ENCODE data around the gene NCF2. TPM values are rescaled to one million over a fixed set of nuclear protein-coding genes. Genes with fewer than 3 reads are reported as not detected.

NCF2 gene
- total RNA-seq, 1 experiment from 2014 or later = 31.3 TPM

GRCh38 chr1:183636783-183637182 lies 46.5 kb upstream of the NCF2 start:
- ChIA-PET CTCF (no interaction called here), POLR2A (ENCODE audit: unreplicated experiment) (interaction anchor here (0.6 to 0.7 kb wide), 2 partner anchors 416 to 1749 kb away, joined by 3 read pairs; no protein-coding TSS in a partner anchor)
- H3K27ac ChIP-seq (ENCODE audit: low read length) = no peak overlapping the region
- no peaks in the 10 kb centered on the region for H3K27me3 ChIP-seq (ENCODE audit: low read length)
- H3K4me1 ChIP-seq (ENCODE audit: insufficient read depth, low read length) = peaks cover 20% of the 10 kb centered on the region
- no peaks in the 10 kb centered on the region for H3K9me2 ChIP-seq (replicated peaks; ENCODE audit: low read length)
- peaks cover 37% of the 10 kb centered on the region for H3K79me2 ChIP-seq (ENCODE audit: low read length)
- H3K36me3 ChIP-seq (ENCODE audit: low read depth, low read length) = peaks cover 6% of the 10 kb centered on the region; the same call in 1 of the 2 replicates
- no TSS peak for BruUV-seq (replicated peaks)
- peak overlapping the region; percentile 99 for H3K4me2 ChIP-seq (ENCODE audit: low read length)
- DNase-seq (no peak), ATAC-seq (no peak)
- H3F3A ChIP-seq (ENCODE audit: low read length, unreplicated experiment) = no peaks in the 10 kb centered on the region
- no peak overlapping the region for H3K9ac ChIP-seq (ENCODE audit: low read length)
- intact Hi-C loops (cut with micrococcal nuclease) = no loop called here
- TF ChIP-seq EZH2phosphoT487 (IDR thresholded peaks at IDR 0.05; ENCODE audit: borderline replicate concordance, low read length) (no peak), EZH2 (IDR thresholded peaks at IDR 0.05; ENCODE audit: low read length, unreplicated experiment) (no peak)
- TF ChIP-seq, protein P1, sequence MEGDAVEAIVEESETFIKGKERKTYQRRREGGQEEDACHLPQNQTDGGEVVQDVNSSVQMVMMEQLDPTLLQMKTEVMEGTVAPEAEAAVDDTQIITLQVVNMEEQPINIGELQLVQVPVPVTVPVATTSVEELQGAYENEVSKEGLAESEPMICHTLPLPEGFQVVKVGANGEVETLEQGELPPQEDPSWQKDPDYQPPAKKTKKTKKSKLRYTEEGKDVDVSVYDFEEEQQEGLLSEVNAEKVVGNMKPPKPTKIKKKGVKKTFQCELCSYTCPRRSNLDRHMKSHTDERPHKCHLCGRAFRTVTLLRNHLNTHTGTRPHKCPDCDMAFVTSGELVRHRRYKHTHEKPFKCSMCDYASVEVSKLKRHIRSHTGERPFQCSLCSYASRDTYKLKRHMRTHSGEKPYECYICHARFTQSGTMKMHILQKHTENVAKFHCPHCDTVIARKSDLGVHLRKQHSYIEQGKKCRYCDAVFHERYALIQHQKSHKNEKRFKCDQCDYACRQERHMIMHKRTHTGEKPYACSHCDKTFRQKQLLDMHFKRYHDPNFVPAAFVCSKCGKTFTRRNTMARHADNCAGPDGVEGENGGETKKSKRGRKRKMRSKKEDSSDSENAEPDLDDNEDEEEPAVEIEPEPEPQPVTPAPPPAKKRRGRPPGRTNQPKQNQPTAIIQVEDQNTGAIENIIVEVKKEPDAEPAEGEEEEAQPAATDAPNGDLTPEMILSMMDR (conservative IDR thresholded peaks at IDR 0.05; ENCODE audit: low read depth, low read length) = no peak
- peak overlapping the region; percentile 93; the same call in 1 of the 2 replicates for H3K4me3 ChIP-seq (ENCODE audit: low read length)
- H2AFZ ChIP-seq (ENCODE audit: low read length) = peak overlapping the region; percentile 99; the same call in 1 of the 2 replicates
- no peaks in the 10 kb centered on the region for H3K9me3 ChIP-seq (ENCODE audit: low read length)
- peaks cover 8% of the 10 kb centered on the region for H4K20me1 ChIP-seq (ENCODE audit: low read length)

DNA sequence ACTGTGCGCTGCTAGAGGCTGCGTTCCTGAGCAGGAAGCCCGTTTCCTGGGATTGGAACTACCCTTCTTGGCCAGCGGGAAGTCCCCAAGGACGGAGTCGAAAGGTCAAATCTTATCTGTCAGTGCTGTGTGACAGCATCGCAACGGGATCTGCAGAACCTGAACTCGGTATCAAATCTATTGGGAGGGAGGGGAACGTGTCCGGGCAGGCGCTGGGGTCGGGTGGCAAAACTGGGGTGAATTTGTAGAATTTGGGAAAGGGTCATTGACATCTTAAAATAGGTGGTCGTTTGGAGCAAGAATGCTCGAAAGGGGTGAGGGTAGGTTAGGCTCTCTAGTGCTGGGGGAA lies 46.0 kb upstream of the NCF2 start:
- Histone ChIP-seq H3K79me2 (ENCODE audit: low read length) (peaks cover 39% of the 10 kb centered on the region), H3K9ac (ENCODE audit: low read length) (no peak overlapping the region)
- intact Hi-C loops (cut with micrococcal nuclease) = no loop called here

More for the DNA sequence above, 46.0 kb upstream of the NCF2 start:
- ChIA-PET POLR2A (ENCODE audit: unreplicated experiment) (interaction anchor here (0.6 kb wide), 1 partner anchor 158 kb away, joined by 8 read pairs; no protein-coding TSS in a partner anchor), CTCF (no interaction called here)
- H3K4me1 ChIP-seq (ENCODE audit: insufficient read depth, low read length) = peaks cover 22% of the 10 kb centered on the region
- no peaks in the 10 kb centered on the region for H3K27me3 ChIP-seq (ENCODE audit: low read length)
- H4K20me1 ChIP-seq (ENCODE audit: low read length) = peaks cover 8% of the 10 kb centered on the region
- no peak overlapping the region for H3K27ac ChIP-seq (ENCODE audit: low read length)
- H2AFZ ChIP-seq (ENCODE audit: low read length) = peak overlapping the region; percentile 99
- peak overlapping the region; percentile 99 for H3K4me2 ChIP-seq (ENCODE audit: low read length)
- peak overlapping the region; percentile 93 for H3K4me3 ChIP-seq (ENCODE audit: low read length)
- H3K9me2 ChIP-seq (replicated peaks; ENCODE audit: low read length) = no peaks in the 10 kb centered on the region
- peaks cover 8% of the 10 kb centered on the region; the same call in 1 of the 2 replicates for H3K36me3 ChIP-seq (ENCODE audit: low read depth, low read length)
- BruUV-seq (replicated peaks) = no TSS peak
- no peaks in the 10 kb centered on the region for H3K9me3 ChIP-seq (ENCODE audit: low read length)
- ATAC-seq = no peak
- no peak for DNase-seq
- no peaks in the 10 kb centered on the region for H3F3A ChIP-seq (ENCODE audit: low read length, unreplicated experiment)
- no peak for TF ChIP-seq EZH2 (IDR thresholded peaks at IDR 0.05; ENCODE audit: low read length, unreplicated experiment)
- no peak for TF ChIP-seq EZH2phosphoT487 (IDR thresholded peaks at IDR 0.05; ENCODE audit: borderline replicate concordance, low read length)
- TF ChIP-seq, protein P1 (conservative IDR thresholded peaks at IDR 0.05; ENCODE audit: low read depth, low read length) = no peak

Data from PC-3 (cell line).